Neural progenitor cell (in vitro differentiated cells): Measurements from ENCODE around the gene PITPNB.

Source experiments
- CTCF ChIP-seq: fragments of 200-600 bp; sonication (generic); IDR thresholded peaks from 2 replicates; pipeline ENCODE4 v1.5.1; 2017; ENCODE audit warnings: antibody characterized with exemption, mild to moderate bottlenecking
- EZH2 ChIP-seq: fragments of 200-600 bp; sonication (generic); IDR thresholded peaks from 2 replicates; pipeline ENCODE4 v1.6.1; 2017; ENCODE audit warnings: antibody characterized with exemption, mild to moderate bottlenecking, moderate library complexity
- EZH2phosphoT487 ChIP-seq: fragments of 200-600 bp; sonication (generic); IDR thresholded peaks from 2 replicates; pipeline ENCODE4 v1.6.1; 2017; ENCODE audit warnings: antibody characterized with exemption

GRCh38 chr22:27896245-27896644 lies 22.8 kb downstream of the PITPNB start:
- TF ChIP-seq CTCF: no peak
- TF ChIP-seq EZH2: no peak
- TF ChIP-seq EZH2phosphoT487: no peak
